AG09309 (cell line): ENCODE data around the gene BNC2.

Experiments used
- DNase-seq: peaks from one replicate; pipeline ENCODE4 v3.0.0-alpha.2; 2010; ENCODE audit warnings: low read depth
- H3K4me3 ChIP-seq: 2 replicates; pipeline ENCODE4 v1.5.1; 2011; ENCODE audit warnings: mild to moderate bottlenecking, low read depth, low read length, moderate library complexity; ENCODE audit not compliant: control insufficient read depth
- CTCF ChIP-seq: IDR thresholded peaks from 2 replicates; pipeline ENCODE4 v1.5.1; 2011; ENCODE audit warnings: mild to moderate bottlenecking, low read depth, low read length, inconsistent platforms; ENCODE audit not compliant: insufficient read depth, control insufficient read depth; ENCODE audit errors: missing control alignments

Gene BNC2

GRCh38 chr9:16817002-16817401 lies 53.5 kb downstream of the BNC2 start:
- TF ChIP-seq CTCF, result no peak
- no peak overlapping the region for H3K4me3 ChIP-seq
- no peak for DNase-seq

GRCh38 chr9:16816011-16816410 lies 54.5 kb downstream of the BNC2 start:
- TF ChIP-seq CTCF, result no peak
- no peak for DNase-seq
- no peak overlapping the region for H3K4me3 ChIP-seq

- H3K4me3 ChIP-seq, result no peak overlapping the region
- TF ChIP-seq CTCF, result no peak
- DNase-seq, result no peak
Observed at GRCh38 chr9:16815079-16815478, 55.4 kb downstream of the BNC2 start.

- no peak overlapping the region for H3K4me3 ChIP-seq
- TF ChIP-seq CTCF, result no peak
- DNase-seq, result no peak
Observed at GRCh38 chr9:16813838-16814237, 56.6 kb downstream of the BNC2 start.

GRCh38 chr9:16811987-16812685 lies 58.3 kb downstream of the BNC2 start:
- H3K4me3 ChIP-seq, result no peak overlapping the region
- no peak for TF ChIP-seq CTCF
- no peak for DNase-seq

GRCh38 chr9:16809912-16810610 lies 60.4 kb downstream of the BNC2 start:
- DNase-seq, result no peak
- no peak for TF ChIP-seq CTCF

More at GRCh38 chr9:16809912-16810610, 60.4 kb downstream of the BNC2 start:
- H3K4me3 ChIP-seq, result no peak overlapping the region
